ENCODE results near the gene P3H1. TPM values are rescaled to one million over a fixed set of nuclear protein-coding genes. Genes with fewer than 3 reads are reported as not detected.

Gene P3H1
- total and polyA plus RNA-seq, 2 of the 13 experiments (the other 11 are each of a cell fraction or from before 2014, with no cell fraction given), result 64.6 to 120 TPM

GRCh38 chr1:42766741-42767509, at the start of gene P3H1, which contains the start of gene C1orf50 (continued):
- TF ChIP-seq PAXIP1 (CRISPR knock-in tag; conservative IDR thresholded peaks at IDR 0.05) (peak; percentile 41), TRAFD1 (CRISPR knock-in tag; IDR thresholded peaks at IDR 0.05; ENCODE audit: borderline replicate concordance) (no peak), NFYC (CRISPR knock-in tag; IDR thresholded peaks at IDR 0.05) (peak; percentile 50), ZNF607 (CRISPR knock-in tag; IDR thresholded peaks at IDR 0.05; ENCODE audit: borderline replicate concordance) (no peak; the same call in 1 of the 2 replicates), ZBTB39 (CRISPR knock-in tag; IDR thresholded peaks at IDR 0.05) (peak; percentile 51; the same call in 1 of the 2 replicates), ETS1 (CRISPR knock-in tag; IDR thresholded peaks at IDR 0.05) (peak; percentile 41; the same call in 1 of the 2 replicates), ZNF660 (CRISPR knock-in tag; IDR thresholded peaks at IDR 0.05; ENCODE audit: borderline replicate concordance, low read depth) (no peak), PPARG (CRISPR knock-in tag; conservative IDR thresholded peaks at IDR 0.05) (no peak), RCOR2 (CRISPR knock-in tag; IDR thresholded peaks at IDR 0.05) (no peak), ZSCAN30 (CRISPR knock-in tag; IDR thresholded peaks at IDR 0.05) (no peak), IRF1 (CRISPR knock-in tag; IDR thresholded peaks at IDR 0.05; ENCODE audit: low read depth) (0 out of 2 replicates have a peak, but pooled peaks have one; percentile 52), ZIK1 (CRISPR knock-in tag; IDR thresholded peaks at IDR 0.05; ENCODE audit: borderline replicate concordance, low read depth) (no peak), KLF12 (CRISPR knock-in tag; IDR thresholded peaks at IDR 0.05; ENCODE audit: borderline replicate concordance) (peak; percentile 68; the same call in 1 of the 2 replicates), ZNF589 (CRISPR knock-in tag; conservative IDR thresholded peaks at IDR 0.05) (no peak; the same call in 1 of the 2 replicates)

Data from HepG2 (cell line).